Endometrial microvascular endothelial cells (primary cell): ENCODE data around the gene PARD3. TPM values are rescaled to one million over a fixed set of nuclear protein-coding genes. Genes with fewer than 3 reads are reported as not detected.

Experiments used
- in situ Hi-C: cut with HindIII; loops from 2 replicates; pipeline ENCODE4 v1.10.0; 2017; ENCODE audit warnings: low sequenced_read_pairs, low pct_unique_long_range_greater_than_20kb; ENCODE audit errors: inconsistent ontology term
- total RNA-seq: library from RNA; depleted of rRNA; stranded (reverse); fragments of >200 nt; gene quantifications from one replicate; pipeline ENCODE4 v1.2.3, GENCODE V29; 2015; ENCODE audit errors: inconsistent ontology term

PARD3 gene
- total RNA-seq, 1 donor from 2014 or later: 21.5 TPM

DNA sequence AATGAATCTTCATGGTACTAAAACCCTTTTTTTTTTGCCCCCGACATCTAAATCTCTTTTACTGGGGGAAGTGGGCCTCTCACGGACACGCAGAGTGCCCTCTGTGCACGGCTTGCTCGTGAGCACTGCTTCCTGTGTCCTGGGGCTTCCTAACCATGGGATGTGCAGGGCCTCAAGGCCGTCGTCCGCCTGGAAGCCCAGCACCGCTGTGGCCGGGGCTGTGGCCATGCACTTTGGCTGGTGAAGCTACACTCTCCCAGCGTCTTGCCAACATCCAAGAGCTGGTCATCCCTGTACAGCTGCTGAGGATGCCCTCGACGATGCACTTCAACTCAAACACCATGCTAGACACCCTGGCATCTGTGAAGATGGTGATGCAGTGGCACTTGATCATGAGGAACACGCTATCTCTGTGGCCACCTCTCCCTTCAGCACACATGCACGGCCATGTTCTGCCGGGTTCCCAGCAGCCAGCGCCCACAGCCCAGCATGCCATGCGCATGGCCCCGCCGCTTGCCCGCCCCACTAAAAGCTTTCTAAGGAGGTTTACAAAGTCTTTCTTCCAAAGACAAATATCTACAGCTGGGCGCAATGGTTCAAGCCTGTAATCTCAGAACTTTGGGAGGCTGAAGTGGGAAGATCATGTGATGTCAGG lies 326.5 kb downstream of the PARD3 start:
- in situ Hi-C loops: no loop called here

DNA sequence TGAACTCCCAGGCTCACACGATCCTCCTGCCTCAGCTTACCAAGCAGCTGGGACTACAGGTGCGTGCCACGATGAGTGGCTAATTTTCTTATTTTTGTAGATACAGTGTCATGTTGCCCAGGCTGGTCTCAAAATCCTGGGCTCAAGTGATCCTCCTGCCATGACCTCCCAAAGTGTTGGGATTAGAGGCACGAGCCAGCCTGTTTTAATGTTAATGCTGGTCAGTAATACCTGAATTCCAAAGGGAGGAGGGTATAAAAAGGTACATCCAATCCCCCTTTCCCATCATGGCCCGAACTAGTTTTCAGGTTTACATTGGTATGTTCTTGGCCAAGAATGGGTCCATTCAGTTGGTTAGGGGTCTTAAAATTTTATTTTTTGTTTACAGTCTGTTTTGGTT lies 329.1 kb downstream of the PARD3 start:
- in situ Hi-C loops: no loop called here

DNA sequence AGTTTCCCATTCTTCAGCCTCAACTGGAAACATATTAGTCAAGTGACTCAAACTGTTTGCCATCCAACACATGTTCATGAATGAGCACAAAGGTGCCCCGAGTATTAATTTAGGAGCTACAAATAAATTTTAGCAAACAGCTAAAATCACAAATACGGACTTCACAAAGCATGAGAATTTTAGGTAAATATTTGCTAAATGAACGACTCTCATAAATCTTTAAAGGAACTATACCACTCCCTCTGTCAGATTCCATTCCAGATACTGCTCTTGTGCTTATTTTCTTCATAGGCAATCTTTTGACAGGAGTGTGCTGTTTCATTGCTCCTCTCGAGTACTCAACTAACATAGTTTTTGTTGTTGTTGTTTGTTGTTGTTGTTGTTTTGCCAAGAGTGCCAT lies 330.9 kb downstream of the PARD3 start:
- in situ Hi-C loops: no loop called here

DNA sequence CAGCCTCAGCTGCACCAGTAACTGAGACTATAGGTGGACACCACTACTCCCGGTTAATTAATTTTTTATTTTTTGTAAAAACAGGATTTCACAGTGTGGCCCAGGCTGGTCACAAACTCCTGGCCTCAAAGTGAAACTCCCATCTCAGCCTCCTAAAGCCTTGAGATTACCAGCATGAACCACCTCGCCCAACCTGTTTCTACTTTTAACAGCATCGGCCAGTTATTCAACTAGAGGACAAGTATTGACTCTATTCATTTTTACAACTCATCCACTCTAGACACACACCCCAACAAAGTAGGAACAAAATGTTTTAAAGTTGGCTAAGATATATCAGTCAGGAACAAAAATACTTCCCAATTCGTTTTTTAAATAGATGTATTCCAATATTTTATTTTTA lies 334.8 kb downstream of the PARD3 start:
- in situ Hi-C loops: no loop called here

DNA sequence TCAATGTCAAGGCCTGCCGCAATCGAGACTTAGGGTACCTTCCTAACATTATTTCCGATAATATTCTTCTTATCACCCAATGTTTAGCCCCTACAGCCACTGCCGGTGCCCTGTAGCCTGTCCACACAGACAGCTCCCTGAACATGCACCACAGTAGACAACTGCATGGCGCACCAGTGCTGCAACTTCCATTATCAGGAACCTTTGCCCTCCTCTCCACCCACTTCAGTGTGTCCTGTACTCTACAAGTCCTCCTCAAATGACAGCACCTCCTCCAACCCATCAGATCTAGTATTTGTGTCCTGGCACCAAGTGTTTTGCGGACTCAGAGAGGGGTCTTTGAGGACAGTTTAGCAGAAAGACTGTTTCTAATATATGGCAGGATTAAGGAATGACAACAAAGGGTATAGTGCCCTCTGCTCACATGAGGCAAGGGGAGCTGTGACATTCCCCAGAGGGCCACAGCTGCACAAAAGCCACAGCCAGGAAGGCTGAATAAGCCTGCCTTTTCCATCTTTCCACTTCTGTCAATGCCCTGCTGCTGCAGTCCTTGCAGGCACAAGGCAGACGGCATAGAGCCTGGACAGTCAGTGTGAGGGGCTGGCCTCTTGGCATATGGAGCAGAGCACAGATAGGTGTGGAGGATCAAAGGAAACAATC lies 335.4 kb downstream of the PARD3 start:
- in situ Hi-C loops: no loop called here

DNA sequence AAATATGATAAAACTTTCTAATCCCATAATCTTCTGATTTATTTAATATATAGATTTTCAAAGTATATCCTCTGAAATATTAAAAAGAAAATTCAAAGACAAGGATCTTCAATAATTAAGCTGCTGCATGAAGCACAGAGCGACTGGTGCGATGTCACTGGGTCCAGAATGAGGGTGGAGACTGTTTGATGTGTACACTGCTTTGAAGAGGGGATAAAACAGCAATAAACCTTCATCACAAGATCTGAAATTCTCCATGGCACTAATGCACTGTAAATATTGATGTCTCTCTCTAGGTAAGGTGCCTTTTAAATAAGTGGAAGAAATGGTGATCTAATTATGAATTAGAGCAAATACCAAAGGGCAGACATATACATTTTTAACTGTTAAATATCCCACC lies 337.8 kb downstream of the PARD3 start:
- in situ Hi-C loops: no loop called here

DNA sequence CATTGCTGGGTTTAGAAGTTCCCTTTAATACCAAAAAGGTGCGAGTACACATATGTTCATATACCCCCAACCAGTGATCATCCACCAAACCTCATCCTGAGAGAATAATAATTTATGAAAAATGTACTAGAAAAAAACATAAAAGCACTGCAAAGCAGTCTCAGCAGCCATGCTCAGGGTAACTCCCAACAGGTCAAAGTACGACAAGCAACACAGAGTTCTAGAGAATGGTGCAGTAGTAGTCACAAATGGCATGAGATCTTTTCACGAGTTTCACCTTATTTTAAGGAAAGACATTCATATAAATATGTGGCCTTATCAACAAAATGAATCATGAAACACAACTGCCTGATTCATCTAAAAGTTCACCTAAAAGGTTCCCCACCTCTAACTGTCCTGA lies 338.5 kb downstream of the PARD3 start:
- in situ Hi-C loops: no loop called here

DNA sequence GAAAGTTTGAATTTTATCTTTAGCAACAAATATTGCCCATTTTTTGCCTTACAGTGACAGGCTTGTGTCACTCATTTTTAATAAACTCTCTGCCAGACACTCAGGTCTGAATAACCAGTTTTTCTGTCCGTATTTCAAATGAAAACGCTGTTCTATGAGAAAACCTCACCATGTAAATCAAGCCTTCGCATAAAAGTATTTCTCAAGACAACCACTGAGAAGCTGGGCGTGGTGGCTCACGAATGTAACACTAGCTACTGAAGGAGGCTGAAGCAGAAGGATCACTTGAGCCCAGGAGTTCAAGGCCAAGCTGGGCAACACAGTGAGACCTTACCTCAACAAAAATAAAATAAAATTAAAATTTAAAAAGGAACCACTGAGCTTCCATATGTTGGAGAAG lies 339.3 kb downstream of the PARD3 start:
- in situ Hi-C loops: no loop called here

DNA sequence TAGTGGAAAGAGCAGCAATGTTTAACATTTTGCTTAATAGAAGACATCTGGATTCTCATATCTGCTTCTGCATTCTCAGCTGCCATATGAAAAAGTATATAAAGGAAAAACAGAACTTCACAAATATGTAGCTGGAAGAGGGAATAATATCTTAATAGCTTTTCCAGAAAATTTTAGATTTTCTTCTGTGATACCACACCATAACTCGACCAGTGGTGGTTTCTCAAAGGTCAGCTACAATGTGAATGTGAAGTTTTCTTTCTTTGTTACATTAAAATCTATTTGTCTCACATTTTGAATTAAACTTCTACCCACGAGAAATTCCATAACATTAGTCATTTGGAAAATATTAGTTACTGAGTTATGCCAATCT lies 339.8 kb downstream of the PARD3 start:
- in situ Hi-C loops: no loop called here

DNA sequence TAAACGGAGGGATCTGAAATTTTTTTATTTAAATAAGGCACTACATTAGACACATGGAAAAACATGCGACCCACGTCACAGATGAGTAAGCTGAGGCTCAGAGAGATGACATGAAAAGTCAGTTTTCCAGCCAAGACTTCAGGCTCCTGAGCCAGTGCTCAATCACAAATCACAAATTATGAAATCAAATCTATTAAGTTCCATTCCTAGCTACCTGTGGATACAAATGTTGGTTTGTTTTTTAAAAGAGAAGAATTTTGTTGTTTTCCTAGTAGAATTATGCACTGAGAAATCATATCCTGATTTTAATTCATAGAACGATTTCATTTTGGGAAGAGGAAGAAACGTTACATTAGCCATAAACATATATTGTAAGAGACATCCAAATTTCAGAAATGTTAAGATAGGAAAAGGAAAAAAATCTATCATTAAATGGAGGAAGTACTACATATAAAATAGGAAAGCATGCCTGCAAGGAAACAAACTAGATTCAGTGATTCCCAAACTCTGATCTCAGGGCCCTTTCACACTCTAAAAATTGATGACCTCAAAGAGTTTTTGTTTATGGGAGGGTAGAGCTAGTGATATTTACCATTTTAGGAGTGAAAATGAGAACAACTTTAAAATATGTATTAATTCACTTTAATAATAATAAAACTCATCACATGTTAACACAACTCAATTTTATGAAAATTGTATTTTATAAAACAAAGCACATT lies 340.4 kb downstream of the PARD3 start:
- in situ Hi-C loops: no loop called here

DNA sequence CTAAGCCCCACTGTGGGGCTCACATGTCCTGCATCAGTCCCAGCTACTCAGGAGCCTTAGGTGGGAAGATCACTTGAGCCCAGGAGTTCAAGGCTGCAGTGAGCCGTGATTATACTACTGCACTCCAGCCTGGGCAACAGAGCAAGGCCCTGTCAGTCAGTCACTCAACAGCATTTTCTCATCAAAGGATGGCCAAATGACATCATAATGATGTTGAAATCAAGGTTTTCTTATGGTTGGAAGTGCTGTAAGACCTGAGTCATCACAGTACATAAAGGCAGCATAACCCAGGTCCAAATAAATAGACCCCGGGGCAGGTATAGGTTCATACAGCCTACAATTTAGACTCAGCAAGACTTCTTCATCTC lies 341.1 kb downstream of the PARD3 start:
- in situ Hi-C loops: no loop called here

DNA sequence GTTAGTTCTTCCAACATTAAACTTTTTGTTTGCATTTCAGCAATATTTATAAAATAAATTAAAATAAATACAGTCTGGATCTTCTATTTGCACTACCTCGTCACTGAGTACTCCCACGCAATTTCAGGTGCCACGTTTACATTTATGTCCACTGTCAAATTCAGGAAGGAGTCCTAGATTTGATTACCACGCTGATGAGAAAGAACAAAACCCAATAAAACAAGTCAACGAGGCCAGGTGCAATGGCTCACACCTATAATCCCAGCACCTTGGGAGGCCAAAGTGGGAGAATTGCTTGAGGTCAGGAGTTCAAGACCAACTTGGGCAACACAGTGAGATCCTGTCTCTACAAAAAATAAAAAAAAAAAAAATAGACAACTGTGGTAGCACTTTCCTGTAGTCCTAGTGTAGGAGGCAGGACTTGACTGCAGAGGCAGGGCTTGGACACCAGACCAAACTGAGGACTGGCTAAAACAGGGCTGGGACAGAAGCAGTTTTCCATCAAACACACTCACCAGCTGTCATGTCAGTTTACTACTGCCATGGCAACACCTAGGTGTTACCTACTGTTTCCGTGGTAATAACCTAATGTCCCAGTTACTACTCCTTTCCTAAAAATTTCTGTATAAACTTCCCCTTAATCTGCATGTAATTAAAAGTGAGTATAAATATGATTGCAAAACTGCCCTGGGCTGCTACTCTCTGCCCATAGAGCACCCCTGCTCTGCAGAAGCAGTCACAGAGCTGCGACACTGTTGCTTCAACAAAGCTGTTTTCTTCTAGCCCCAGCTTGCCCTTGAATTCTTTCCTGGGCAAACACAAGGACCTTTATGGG lies 341.7 kb downstream of the PARD3 start:
- in situ Hi-C loops: no loop called here

DNA sequence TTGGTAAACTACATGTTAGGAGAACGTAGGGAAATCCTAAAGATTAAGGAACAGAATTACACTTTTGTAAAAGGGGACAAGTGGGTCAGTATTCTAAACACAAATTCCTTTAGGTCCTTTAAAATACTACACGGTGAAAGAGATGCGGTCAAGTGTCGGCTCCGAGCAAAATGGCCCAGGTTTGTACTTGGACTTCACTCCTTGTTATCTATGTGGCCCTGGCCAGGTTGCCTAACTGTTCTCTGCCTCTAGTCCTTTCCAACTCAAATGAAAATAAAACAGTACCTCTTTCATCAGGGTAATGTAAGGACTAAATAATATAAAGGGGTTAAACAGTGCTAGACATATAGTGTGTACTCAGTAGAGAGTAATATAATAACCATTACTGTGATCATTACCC lies 344.8 kb downstream of the PARD3 start:
- in situ Hi-C loops: no loop called here

DNA sequence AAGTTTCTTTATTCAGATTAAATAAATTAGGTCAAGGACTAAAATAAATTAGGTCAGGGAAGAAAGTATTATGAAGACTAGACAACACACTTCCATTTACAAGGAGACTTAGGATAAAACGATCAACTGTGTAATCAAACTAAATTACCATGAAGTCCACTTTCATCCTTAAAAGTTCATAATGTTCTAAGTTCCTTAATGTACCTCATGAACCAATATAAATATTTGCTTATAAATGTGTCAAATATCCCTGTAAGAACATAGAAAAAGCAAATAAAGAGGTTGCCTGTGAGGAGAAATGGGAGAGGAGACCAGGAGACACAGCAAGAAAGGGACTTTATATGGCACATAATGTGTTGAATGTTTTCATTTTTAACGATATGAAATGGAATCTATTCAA lies 345.6 kb downstream of the PARD3 start:
- in situ Hi-C loops: no loop called here

DNA sequence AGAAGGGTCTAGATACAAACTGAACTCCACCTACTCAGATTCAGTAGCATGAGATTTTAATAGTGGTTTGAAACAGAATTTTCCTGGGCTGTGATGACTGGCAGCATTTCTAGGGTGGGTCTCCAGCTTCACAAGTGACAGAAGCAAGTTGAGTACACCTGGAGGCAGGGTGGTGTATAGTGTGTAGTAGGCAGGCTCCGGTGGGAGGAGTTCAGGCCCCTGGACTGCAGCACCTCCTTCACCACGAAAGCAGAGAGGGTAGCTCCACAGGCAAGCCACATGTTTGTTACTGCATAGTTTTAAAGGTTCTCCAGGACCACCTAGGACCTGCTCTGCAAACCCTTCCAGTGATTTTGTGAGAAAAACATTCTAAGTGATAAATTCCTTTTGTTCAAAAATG lies 347.2 kb downstream of the PARD3 start:
- in situ Hi-C loops: no loop called here

DNA sequence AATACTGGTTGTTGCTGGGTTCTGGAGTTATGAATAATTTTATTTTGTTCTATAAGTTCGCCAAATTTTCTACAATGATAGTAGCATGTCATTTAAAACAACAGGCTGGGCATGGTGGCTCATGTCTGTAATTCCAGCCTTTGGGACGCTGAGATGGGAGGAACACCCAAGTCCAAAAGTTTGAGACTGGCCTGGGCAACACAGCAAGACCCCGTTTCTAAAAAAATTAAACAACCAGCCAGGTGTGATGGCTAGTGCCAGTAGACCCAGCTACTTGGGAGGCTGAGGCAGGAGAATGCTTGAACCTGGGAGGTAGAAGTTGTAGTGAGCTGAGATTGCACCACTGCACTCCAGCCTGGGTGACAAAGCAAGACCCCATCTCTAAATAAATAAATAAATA lies 347.7 kb downstream of the PARD3 start:
- in situ Hi-C loops: no loop called here

DNA sequence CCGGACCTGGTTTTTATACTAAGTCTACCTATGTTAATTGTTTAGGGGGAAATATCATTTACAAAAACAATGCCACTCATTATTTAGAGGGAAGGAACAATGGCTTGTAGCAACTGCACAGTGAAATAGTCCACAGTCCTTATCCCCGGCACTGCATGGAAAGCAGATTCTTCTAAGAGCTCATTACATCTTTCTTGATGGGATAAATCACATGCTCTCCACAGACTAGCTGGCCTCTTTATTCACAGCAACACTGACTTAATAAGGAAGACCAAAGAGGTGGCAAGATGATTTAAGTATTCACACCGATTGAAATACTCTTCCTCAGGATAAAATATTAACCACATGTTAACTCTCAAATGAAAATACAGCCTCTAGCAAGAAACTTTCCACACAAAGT lies 349.4 kb downstream of the PARD3 start:
- in situ Hi-C loops: no loop called here

DNA sequence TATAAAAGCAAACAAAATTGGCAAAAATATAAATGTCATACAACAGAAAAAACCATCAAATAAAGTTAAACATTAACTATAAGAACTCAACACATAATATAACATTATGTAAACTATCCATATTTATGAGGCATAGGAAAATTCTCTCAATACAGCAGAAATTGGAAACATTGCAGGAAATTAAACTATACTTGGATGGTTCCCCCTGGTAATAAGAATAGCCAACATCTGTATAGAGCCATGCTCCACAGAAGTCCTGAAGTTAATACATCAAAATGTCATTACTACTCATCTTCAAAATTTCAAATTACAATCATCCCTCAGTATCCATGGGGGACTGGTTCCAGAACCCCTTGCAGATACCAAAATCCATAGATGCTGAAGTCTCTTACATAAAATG lies 350.5 kb downstream of the PARD3 start:
- in situ Hi-C loops: no loop called here

DNA sequence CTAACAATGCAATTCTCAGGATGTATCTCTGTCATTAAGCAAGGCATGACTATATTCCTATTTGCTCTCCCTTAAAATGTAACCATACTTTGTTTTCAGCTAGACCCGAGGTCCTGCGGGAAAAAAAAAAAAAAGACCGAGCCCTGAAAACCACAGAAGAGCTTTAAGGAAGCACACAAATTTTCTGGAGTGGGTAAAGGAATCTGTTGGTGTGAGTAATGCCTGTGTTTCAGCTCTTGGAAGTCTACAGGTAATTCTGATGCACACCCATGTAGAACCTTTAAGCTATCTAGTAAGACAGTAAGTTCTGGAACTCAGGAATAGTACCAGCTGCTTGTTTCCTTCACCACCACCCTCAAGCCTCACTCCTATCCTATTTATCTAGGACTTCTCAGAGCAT lies 351.1 kb downstream of the PARD3 start:
- in situ Hi-C loops: no loop called here

DNA sequence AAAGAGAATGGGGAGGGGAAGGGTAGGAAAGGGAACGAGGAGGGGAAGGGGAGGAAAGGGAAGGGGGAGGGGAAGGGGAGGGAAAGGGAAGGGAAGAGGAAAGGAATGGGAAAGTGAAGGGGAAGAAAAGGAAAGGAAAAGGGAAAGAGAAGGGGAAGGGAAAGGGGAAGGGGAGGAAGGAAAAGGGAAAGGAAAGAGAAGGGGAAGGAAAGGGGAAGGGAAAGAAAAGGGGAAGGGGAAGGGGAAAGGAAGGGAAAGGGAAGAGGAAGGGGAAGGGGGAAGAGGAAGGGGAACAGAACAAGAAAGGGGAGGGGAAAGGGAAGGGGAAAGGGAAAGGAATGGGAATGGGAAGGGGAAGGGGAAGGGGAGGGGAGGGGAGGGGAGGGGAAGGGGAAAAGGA lies 352.1 kb downstream of the PARD3 start:
- in situ Hi-C loops: no loop called here
